Activated CD4-positive, alpha-beta T cell treated with anti-CD3 and anti-CD28 coated beads, Interleukin-2, amount 10 ng/mL, durations not matched to agents 7 days and 5 days (primary cell): Measurements from ENCODE around the gene PDE4D. TPM values are rescaled to one million over a fixed set of nuclear protein-coding genes. Genes with fewer than 3 reads are reported as not detected.
"Not testable (repeated sequence)": the region's sequence is repeated elsewhere in the genome, so short reads cannot be mapped to it uniquely, and the experiment has no call there.

ENCODE experiments used
- CTCF ChIA-PET: fragments of 350-600 bp; sonication (Branson Sonifier 250); formaldehyde crosslinking; loops from one replicate; lab custom pipeline; 2021; ENCODE audit warnings: antibody characterized with exemption; lab: Charles Lee
- POLR2A ChIA-PET: fragments of 350-600 bp; sonication (Branson Sonifier 250); formaldehyde crosslinking; loops from one replicate; lab custom pipeline; 2021; ENCODE audit warnings: antibody characterized with exemption; lab: Charles Lee
- DNase-seq: peaks from one replicate; pipeline ENCODE4 v3.0.0-alpha.2; 2020
- H3K27ac Mint-ChIP-seq: one replicate; pipeline ENCODE4 v1.8.0; 2021; ENCODE audit warnings: mild to moderate bottlenecking, moderate library complexity, mixed read lengths
- H3K27me3 Mint-ChIP-seq: one replicate; pipeline ENCODE4 v1.8.0; 2021; ENCODE audit warnings: mixed read lengths
- H3K36me3 Mint-ChIP-seq: one replicate; pipeline ENCODE4 v1.8.0; 2021; ENCODE audit warnings: low read depth, mixed read lengths
- H3K4me1 Mint-ChIP-seq: one replicate; pipeline ENCODE4 v1.8.0; 2021; ENCODE audit warnings: mixed read lengths
- H3K4me3 Mint-ChIP-seq: one replicate; pipeline ENCODE4 v1.8.0; 2021; ENCODE audit warnings: mild to moderate bottlenecking, moderate library complexity, mixed read lengths
- H3K9me3 Mint-ChIP-seq: one replicate; pipeline ENCODE4 v1.8.0; 2021; ENCODE audit warnings: mixed read lengths
- total RNA-seq, 2 experiments: library from RNA; stranded (reverse); gene quantifications; one replicate each; pipeline ENCODE4 v1.2.3, GENCODE V29; 2021

PDE4D gene
- total RNA-seq, 2 experiments from 2014 or later, result 62.0 to 67.8 TPM

GRCh38 chr5:59421986-59422941 lies 471.3 kb downstream of the PDE4D start:
- Mint-ChIP-seq H3K27ac (no peak overlapping the region), H3K4me1 (no peaks in the 10 kb centered on the region), H3K9me3 (no peaks in the 10 kb centered on the region), H3K36me3 (no peaks in the 10 kb centered on the region), H3K27me3 (no peaks in the 10 kb centered on the region), H3K4me3 (no peak overlapping the region)
- ChIA-PET CTCF (no interaction called here), POLR2A (no interaction called here)
- DNase-seq, result no peak

GRCh38 chr5:59420596-59420995 lies 472.9 kb downstream of the PDE4D start:
- ChIA-PET POLR2A (no interaction called here), CTCF (interaction anchor here (0.6 kb wide), 1 partner anchor 559 kb away, joined by 3 read pairs; no protein-coding TSS in a partner anchor)
- Mint-ChIP-seq H3K27me3 (peaks cover 2% of the 10 kb centered on the region), H3K4me1 (no peaks in the 10 kb centered on the region), H3K4me3 (no peak overlapping the region), H3K9me3 (no peaks in the 10 kb centered on the region), H3K36me3 (no peaks in the 10 kb centered on the region), H3K27ac (no peak overlapping the region)
- no peak for DNase-seq

GRCh38 chr5:59418808-59419207 lies 474.7 kb downstream of the PDE4D start:
- Mint-ChIP-seq H3K27ac (no peak overlapping the region), H3K9me3 (no peaks in the 10 kb centered on the region), H3K36me3 (no peaks in the 10 kb centered on the region), H3K4me1 (no peaks in the 10 kb centered on the region), H3K27me3 (peaks cover 2% of the 10 kb centered on the region), H3K4me3 (no peak overlapping the region)
- DNase-seq, result no peak
- CTCF ChIA-PET, result no interaction called here
- POLR2A ChIA-PET, result no interaction called here

- DNase-seq, result no peak
- CTCF ChIA-PET, result no interaction called here
- Mint-ChIP-seq H3K4me1 (no peaks in the 10 kb centered on the region), H3K36me3 (no peaks in the 10 kb centered on the region), H3K27ac (no peak overlapping the region), H3K27me3 (peaks cover 2% of the 10 kb centered on the region), H3K9me3 (no peaks in the 10 kb centered on the region), H3K4me3 (no peak overlapping the region)
- POLR2A ChIA-PET, result no interaction called here
These were observed 477.1 kb downstream of the PDE4D start for GRCh38 chr5:59416451-59416850.

- no peaks in the 10 kb centered on the region for H3K4me1 Mint-ChIP-seq
- DNase-seq, result no peak
- POLR2A ChIA-PET, result no interaction called here
- H3K36me3 Mint-ChIP-seq, result no peaks in the 10 kb centered on the region
- H3K27ac Mint-ChIP-seq, result no peak overlapping the region
- peaks cover 2% of the 10 kb centered on the region for H3K9me3 Mint-ChIP-seq
- peaks cover 4% of the 10 kb centered on the region for H3K27me3 Mint-ChIP-seq
- CTCF ChIA-PET, result no interaction called here
- H3K4me3 Mint-ChIP-seq, result no peak overlapping the region
These were observed 477.5 kb downstream of the PDE4D start for GRCh38 chr5:59416026-59416425.

- H3K36me3 Mint-ChIP-seq, result no peaks in the 10 kb centered on the region
- peaks cover 4% of the 10 kb centered on the region for H3K9me3 Mint-ChIP-seq
- H3K4me1 Mint-ChIP-seq, result no peaks in the 10 kb centered on the region
- no peak for DNase-seq
- no peak overlapping the region for H3K27ac Mint-ChIP-seq
- peaks cover 6% of the 10 kb centered on the region for H3K27me3 Mint-ChIP-seq
- POLR2A ChIA-PET, result no interaction called here
- CTCF ChIA-PET, result no interaction called here
- no peak overlapping the region for H3K4me3 Mint-ChIP-seq
These were observed 481.1 kb downstream of the PDE4D start for GRCh38 chr5:59412428-59412827.

- DNase-seq, H3K9me3 Mint-ChIP-seq, H3K4me1 Mint-ChIP-seq, H3K27ac Mint-ChIP-seq, POLR2A ChIA-PET, H3K36me3 Mint-ChIP-seq, H3K27me3 Mint-ChIP-seq, CTCF ChIA-PET, H3K4me3 Mint-ChIP-seq: not testable (repeated sequence)
These were observed 484.5 kb downstream of the PDE4D start for GRCh38 chr5:59408997-59409396.

- Mint-ChIP-seq H3K4me3 (no peak overlapping the region), H3K9me3 (peaks cover 4% of the 10 kb centered on the region), H3K36me3 (no peaks in the 10 kb centered on the region), H3K4me1 (no peaks in the 10 kb centered on the region), H3K27ac (no peak overlapping the region), H3K27me3 (peaks cover 7% of the 10 kb centered on the region)
- ChIA-PET POLR2A (no interaction called here), CTCF (no interaction called here)
- no peak for DNase-seq
These were observed 485.6 kb downstream of the PDE4D start for GRCh38 chr5:59407967-59408366.

GRCh38 chr5:59401637-59402036 lies 491.9 kb downstream of the PDE4D start:
- Mint-ChIP-seq H3K4me3 (no peak overlapping the region), H3K27ac (no peak overlapping the region)

GRCh38 chr5:59394956-59395355 lies 498.6 kb downstream of the PDE4D start:
- H3K9me3 Mint-ChIP-seq, CTCF ChIA-PET, DNase-seq, H3K36me3 Mint-ChIP-seq, POLR2A ChIA-PET, H3K27ac Mint-ChIP-seq, H3K27me3 Mint-ChIP-seq, H3K4me1 Mint-ChIP-seq, H3K4me3 Mint-ChIP-seq: not testable (repeated sequence)

More at GRCh38 chr5:59401637-59402036, 491.9 kb downstream of the PDE4D start:
- Mint-ChIP-seq H3K27me3 (peaks cover 7% of the 10 kb centered on the region), H3K36me3 (no peaks in the 10 kb centered on the region), H3K9me3 (no peaks in the 10 kb centered on the region), H3K4me1 (no peaks in the 10 kb centered on the region)
- ChIA-PET POLR2A (no interaction called here), CTCF (no interaction called here)
- no peak for DNase-seq

GRCh38 chr5:59393585-59394420 lies 499.7 kb downstream of the PDE4D start:
- Mint-ChIP-seq H3K9me3 (no peaks in the 10 kb centered on the region), H3K27ac (no peak overlapping the region), H3K36me3 (no peaks in the 10 kb centered on the region), H3K4me3 (no peak overlapping the region), H3K4me1 (no peaks in the 10 kb centered on the region), H3K27me3 (peaks cover 5% of the 10 kb centered on the region)
- POLR2A ChIA-PET, result no interaction called here
- no peak for DNase-seq
- CTCF ChIA-PET, result no interaction called here

- H3K27ac Mint-ChIP-seq, result no peak overlapping the region
- POLR2A ChIA-PET, result no interaction called here
- no peak for DNase-seq
- H3K4me3 Mint-ChIP-seq, result no peak overlapping the region
- H3K9me3 Mint-ChIP-seq, result no peaks in the 10 kb centered on the region
- H3K27me3 Mint-ChIP-seq, result peaks cover 11% of the 10 kb centered on the region
- H3K36me3 Mint-ChIP-seq, result no peaks in the 10 kb centered on the region
- no peaks in the 10 kb centered on the region for H3K4me1 Mint-ChIP-seq
- CTCF ChIA-PET, result interaction anchor here (0.6 to 0.9 kb wide), 2 partner anchors 46 to 414 kb away, joined by 3 to 4 read pairs; no protein-coding TSS in a partner anchor
These were observed 501.9 kb downstream of the PDE4D start for GRCh38 chr5:59391576-59391975.

- POLR2A ChIA-PET, result no interaction called here
- Mint-ChIP-seq H3K27me3 (peaks cover 13% of the 10 kb centered on the region), H3K9me3 (no peaks in the 10 kb centered on the region), H3K4me3 (no peak overlapping the region), H3K27ac (no peak overlapping the region), H3K4me1 (no peaks in the 10 kb centered on the region), H3K36me3 (no peaks in the 10 kb centered on the region)
- CTCF ChIA-PET, result interaction anchor here (0.9 to 1.2 kb wide), 2 partner anchors 47 to 409 kb away, joined by 3 read pairs; no protein-coding TSS in a partner anchor
- DNase-seq, result no peak
These were observed 502.5 kb downstream of the PDE4D start for GRCh38 chr5:59390989-59391388.
